HEK293 (cell line): ENCODE data around the gene ARSJ.

Experiments
- BCL11A ChIP-seq: fragments of 450-650 bp; formaldehyde crosslinking; IDR thresholded peaks from 2 replicates; pipeline ENCODE4 v1.5.1; 2016; ENCODE audit warnings: low read depth, missing biosample characterization, missing genetic modification characterization
- ZBTB20 ChIP-seq: fragments of 450-650 bp; formaldehyde crosslinking; IDR thresholded peaks from 2 replicates; pipeline ENCODE4 v1.5.1; 2016; ENCODE audit warnings: missing biosample characterization, missing genetic modification characterization
- ZBTB49 ChIP-seq: fragments of 450-650 bp; formaldehyde crosslinking; IDR thresholded peaks from 2 replicates; pipeline ENCODE4 v1.5.1; 2016; ENCODE audit warnings: missing biosample characterization, missing genetic modification characterization, low read depth
- ZNF776 ChIP-seq: fragments of 450-650 bp; formaldehyde crosslinking; IDR thresholded peaks from 2 replicates; pipeline ENCODE4 v1.5.0; 2017; ENCODE audit warnings: missing biosample characterization, missing genetic modification characterization, borderline replicate concordance
- ZNF785 ChIP-seq: fragments of 450-650 bp; formaldehyde crosslinking; IDR thresholded peaks from 2 replicates; pipeline ENCODE4 v1.5.1; 2016; ENCODE audit warnings: missing biosample characterization, missing genetic modification characterization
- TF ChIP-seq, protein P1 (sequence below): fragments of 450-650 bp; formaldehyde crosslinking; IDR thresholded peaks from 2 replicates; pipeline ENCODE4; 2016; ENCODE audit warnings: missing biosample characterization, missing genetic modification characterization

DNA sequence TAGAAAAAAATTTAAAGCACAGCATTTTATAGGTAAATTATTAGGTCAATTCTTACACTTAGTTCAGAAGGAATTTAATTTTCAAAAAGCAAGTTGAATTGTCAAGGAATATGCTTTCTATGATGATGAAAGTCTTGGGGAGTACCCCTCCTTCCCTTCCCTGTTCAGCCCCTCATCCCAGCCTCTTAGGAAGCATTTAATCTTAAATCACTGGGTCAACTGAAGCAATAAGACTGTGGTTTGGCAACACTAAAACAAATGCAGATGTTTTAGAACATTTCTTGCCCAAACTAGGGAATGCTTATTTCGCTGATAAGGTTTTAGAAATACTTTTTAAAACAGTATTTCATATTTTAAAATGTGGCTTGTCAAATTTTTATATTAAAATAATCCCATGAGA lies 19.1 kb upstream of the ARSJ start:
- TF ChIP-seq ZNF785 (tag by site-specific recombination) (no peak), ZNF776 (no peak), ZBTB49 (tag by site-specific recombination) (no peak), ZBTB20 (tag by site-specific recombination) (no peak), BCL11A (tag by site-specific recombination) (no peak)
- TF ChIP-seq, protein P1, sequence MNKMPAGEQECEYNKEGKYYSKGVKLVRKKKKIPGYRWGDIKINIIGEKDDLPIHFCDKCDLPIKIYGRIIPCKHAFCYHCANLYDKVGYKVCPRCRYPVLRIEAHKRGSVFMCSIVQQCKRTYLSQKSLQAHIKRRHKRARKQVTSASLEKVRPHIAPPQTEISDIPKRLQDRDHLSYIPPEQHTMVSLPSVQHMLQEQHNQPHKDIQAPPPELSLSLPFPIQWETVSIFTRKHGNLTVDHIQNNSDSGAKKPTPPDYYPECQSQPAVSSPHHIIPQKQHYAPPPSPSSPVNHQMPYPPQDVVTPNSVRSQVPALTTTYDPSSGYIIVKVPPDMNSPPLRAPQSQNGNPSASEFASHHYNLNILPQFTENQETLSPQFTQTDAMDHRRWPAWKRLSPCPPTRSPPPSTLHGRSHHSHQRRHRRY (tag by site-specific recombination) = no peak
